GM18873 (cell line): ENCODE data around the gene ZNF557.
"Not testable (repeated sequence)": the region's sequence is repeated elsewhere in the genome, so short reads cannot be mapped to it uniquely, and the experiment has no call there.

Experiments
- ATAC-seq: cut with Tn5 transposase; IDR thresholded peaks from one replicate; pipeline ENCODE4 v1.9.1; 2021; ENCODE audit warnings: mild to moderate bottlenecking, moderate library complexity, moderate number of reproducible peaks; ENCODE audit not compliant: unreplicated experiment, low FRiP score

The ZNF557 gene

DNA sequence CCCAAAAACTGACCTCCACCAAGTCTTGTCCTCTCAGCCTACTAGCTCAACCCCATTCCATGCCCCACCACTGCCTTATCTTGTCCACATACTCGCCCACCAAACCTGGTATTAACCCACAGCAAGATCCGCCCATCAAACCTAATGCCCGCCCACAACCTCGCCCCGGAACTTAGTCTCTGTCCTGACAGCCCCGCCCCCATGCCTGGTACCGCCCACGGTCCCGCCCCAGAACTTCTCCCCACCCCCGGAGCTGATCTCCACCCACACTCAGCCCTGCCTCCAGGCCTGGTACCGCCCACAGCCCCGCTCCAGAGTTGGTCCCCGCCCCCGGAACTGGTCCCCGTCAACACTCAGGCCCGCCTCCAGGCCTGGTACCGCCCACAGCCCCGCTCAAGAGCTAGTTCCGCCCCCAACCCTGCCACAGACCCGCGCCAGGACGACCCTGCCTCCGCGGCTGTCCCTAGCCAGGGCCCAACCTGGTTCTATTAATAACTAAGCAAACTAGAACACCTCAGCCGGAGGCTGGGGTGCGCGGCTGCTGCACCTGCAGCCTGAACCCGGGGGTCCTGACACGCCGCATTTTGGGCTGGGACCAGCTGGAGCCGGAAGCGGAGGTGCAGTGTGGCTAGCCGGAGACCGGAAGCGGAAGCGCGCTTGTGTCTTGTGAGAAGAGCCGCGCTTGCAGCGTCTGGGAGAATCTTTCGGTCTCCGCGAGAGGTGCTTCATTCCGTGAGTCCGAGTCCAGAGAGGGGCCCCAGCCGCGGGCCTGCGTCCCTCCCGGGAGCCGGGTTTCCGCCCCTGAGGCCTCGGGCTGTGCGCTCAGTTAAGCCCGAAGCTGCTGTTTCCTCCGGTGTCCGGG lies at the start of gene ZNF557:
Gene ZNF557, plus strand, starts transcription at position 662 of the 862 bp plus-strand sequence. CDS start 5,372 bp downstream, outside the sequence.
- ATAC-seq = peak; percentile 77

DNA sequence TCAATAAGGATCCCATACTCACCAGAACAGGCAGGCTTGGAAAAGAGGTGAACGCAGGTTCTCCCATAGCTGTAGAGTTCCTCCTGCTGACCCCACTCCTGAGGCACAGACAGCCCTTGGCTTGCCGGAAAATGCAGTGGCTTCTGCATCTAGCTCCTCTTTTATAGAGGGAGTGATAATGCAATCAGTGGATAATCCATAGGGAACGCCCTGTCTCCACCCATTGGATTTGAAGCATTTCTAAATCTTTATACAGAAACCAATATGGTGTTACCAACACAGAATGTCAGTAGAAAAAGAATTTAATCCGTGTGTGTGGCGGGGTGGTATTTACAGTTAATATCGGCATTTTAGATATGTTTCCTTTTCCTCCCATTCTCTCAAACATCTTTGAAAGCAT lies 48.2 kb upstream of the ZNF557 start, which contains the start of gene MBD3L2B:
Gene MBD3L2B, minus strand, starts transcription at position 101 of the 400 bp plus-strand sequence. Its CDS starts 34 bp downstream, at position 67.
- ATAC-seq = not testable (repeated sequence)

DNA sequence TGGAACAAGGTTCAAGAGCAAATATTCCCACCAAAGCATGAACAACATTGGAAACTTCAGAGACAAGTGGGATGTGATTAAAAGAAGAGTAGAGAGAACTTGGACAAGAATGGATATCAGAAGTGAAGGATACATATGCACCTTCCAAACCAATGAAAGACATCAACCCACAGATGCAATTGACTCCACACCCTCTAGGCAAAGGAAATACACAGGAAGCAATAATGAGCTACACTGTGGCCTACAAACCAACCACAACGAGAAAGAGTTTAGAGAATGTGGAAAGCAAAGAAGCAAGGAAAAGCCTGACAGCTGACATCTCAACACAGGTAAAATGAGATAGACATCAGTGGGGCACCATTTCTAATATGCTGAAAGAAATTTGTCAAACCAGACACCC lies 40.7 kb upstream of the ZNF557 start:
- ATAC-seq = not testable (repeated sequence)

DNA sequence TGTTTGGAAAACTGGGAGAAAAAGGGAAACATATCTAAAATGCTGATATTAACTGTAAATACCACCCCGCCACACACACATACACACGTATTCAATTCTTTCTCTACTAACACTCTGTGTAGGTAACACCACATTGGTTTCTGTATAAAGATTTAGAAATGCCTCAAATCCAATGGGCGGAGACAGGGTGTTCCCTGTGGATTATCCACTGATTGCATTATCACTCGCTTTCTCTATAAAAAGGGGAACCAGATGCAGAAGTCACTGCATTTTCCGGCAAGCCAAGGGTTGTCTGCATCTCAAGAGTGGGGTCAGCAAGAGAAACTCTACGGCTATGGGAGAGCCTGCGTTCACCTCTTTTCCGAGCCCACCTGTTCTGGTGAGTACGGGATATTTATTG lies 39.2 kb upstream of the ZNF557 start, which contains the start of gene MBD3L5:
Gene MBD3L5, plus strand, starts transcription at position 301 of the 400 bp plus-strand sequence. Its CDS starts 34 bp downstream, at position 335.
- ATAC-seq = not testable (repeated sequence)

DNA sequence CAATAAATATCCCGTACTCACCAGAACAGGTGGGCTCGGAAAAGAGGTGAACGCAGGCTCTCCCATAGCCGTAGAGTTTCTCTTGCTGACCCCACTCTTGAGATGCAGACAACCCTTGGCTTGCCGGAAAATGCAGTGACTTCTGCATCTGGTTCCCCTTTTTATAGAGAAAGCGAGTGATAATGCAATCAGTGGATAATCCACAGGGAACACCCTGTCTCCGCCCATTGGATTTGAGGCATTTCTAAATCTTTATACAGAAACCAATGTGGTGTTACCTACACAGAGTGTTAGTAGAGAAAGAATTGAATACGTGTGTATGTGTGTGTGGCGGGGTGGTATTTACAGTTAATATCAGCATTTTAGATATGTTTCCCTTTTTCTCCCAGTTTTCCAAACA lies 29.4 kb upstream of the ZNF557 start, which contains the start of gene MBD3L4:
Gene MBD3L4, minus strand, starts transcription at position 101 of the 400 bp plus-strand sequence. Its CDS starts 35 bp downstream, at position 66.
- not testable (repeated sequence) for ATAC-seq

DNA sequence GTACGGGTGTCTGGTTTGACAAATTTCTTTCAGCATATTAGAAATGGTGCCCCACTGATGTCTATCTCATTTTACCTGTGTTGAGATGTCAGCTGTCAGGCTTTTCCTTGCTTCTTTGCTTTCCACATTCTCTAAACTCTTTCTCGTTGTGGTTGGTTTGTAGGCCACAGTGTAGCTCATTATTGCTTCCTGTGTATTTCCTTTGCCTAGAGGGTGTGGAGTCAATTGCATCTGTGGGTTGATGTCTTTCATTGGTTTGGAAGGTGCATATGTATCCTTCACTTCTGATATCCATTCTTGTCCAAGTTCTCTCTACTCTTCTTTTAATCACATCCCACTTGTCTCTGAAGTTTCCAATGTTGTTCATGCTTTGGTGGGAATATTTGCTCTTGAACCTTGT lies 27.9 kb upstream of the ZNF557 start:
- ATAC-seq = not testable (repeated sequence)

DNA sequence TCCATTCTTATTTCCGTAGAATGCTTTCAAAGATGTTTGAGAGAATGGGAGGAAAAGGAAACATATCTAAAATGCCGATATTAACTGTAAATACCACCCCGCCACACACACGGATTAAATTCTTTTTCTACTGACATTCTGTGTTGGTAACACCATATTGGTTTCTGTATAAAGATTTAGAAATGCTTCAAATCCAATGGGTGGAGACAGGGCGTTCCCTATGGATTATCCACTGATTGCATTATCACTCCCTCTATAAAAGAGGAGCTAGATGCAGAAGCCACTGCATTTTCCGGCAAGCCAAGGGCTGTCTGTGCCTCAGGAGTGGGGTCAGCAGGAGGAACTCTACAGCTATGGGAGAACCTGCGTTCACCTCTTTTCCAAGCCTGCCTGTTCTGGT lies 20.5 kb upstream of the ZNF557 start, which contains the start of gene MBD3L2:
Gene MBD3L2, plus strand, starts transcription at position 301 of the 400 bp plus-strand sequence. Its CDS starts 53 bp downstream, at position 354.
- ATAC-seq = not testable (repeated sequence)

DNA sequence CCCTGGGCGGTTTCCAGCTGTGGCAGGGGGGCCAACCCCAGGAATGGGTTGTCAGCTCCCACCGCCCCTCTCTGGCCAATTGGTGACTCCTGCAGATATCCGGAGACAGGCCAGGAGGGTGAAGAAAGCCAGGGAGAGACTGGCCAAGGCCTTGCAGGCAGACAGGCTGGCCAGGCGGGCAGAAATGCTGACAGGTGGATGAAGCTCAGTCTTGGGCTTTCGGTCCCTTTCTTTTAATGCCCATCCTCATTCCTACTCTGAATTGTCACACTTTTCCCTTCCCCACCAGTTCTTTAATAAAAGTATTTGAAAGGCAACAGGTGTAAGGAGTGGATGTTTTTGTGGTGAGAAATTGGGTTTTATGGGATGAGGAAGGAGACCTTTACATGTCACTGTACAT lies 18.1 kb upstream of the ZNF557 start:
- ATAC-seq = not testable (repeated sequence)

DNA sequence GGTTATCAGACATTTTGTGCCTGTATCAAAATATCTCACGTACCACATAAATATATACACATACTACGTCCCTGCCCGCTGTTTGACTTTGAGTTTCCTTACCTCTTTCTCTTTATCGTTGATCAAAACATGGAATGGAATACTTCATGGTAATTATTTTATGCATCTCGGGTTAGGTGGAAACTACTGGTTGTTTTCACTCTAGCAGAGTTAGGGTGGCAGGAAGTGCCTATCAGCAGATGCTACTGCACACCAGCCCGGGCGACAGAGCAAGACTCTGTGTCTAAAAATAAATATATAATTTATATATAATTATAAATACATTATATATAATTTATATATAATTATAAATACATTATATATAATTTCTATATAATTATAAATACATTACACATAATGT lies 16.6 kb upstream of the ZNF557 start:
- ATAC-seq = not testable (repeated sequence)

DNA sequence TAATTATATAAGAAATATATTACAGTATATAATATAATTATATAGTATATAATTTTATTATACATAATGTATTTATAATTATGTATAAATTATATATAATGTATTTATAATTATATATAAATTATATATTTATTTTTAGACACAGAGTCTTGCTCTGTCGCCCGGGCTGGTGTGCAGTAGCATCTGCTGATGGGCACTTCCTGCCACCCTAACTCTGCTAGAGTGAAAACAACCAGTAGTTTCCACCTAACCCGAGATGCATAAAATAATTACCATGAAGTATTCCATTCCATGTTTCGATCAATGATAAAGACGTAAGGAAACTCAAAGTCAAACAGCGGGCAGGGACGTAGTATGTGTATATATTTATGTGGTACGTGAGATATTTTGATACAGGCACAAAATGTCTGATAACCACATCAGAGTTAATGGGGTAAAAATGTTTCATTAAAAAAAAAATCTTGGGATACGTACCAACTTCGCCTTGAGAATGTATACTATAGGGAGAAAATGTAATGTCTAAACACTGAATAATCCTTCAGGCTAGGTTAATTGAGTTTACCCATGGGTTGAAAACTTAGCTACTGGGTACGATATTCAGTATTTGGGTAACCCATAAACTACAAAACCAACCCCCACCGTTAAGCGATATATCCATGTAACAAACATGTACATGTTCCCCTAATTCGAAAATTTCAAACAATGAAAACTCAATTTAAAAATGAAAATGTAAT lies 14.7 kb upstream of the ZNF557 start:
- ATAC-seq = not testable (repeated sequence)

DNA sequence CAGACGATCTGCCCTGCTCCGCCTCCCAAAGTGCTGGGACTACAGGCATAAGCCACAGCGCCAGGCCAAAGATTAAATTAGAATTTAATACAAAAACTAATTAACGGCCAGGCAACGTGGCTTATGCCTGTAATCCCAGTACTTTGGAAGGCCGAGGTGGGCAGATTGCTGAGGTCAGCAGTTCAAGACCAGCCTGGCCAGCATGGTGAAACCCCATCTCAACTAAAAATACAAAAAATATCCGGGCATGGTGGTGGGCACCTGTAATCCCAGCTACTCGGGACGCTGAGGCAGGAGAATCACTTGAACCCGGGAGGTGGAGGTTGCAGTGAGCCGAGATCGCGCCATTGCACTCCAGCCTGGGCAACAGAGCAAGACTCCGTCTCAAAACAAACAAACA lies 13.8 kb upstream of the ZNF557 start:
- not testable (repeated sequence) for ATAC-seq

DNA sequence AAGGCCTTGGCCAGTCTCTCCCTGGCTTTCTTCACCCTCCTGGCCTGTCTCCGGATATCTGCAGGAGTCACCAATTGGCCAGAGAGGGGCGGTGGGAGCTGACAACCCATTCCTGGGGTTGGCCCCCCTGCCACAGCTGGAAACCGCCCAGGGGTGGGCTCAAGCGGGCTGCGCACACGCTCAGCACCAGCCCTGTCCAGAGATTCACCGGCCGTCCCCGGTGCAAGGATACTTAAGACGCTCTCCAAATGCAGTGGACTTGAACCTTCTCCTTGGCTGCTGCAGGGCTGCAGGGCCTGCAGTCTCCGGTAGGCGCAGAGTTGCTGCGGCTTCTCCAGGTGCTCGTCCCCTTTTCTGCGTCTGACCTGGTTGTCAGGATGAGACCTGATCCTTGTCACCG lies 13.1 kb upstream of the ZNF557 start:
- not testable (repeated sequence) for ATAC-seq

DNA sequence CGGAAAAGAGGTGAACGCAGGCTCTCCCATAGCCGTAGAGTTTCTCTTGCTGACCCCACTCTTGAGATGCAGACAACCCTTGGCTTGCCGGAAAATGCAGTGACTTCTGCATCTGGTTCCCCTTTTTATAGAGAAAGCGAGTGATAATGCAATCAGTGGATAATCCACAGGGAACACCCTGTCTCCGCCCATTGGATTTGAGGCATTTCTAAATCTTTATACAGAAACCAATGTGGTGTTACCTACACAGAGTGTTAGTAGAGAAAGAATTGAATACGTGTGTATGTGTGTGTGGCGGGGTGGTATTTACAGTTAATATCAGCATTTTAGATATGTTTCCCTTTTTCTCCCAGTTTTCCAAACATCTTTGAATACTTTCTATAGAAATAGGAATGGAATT lies 10.9 kb upstream of the ZNF557 start, which contains the start of gene MBD3L3:
Gene MBD3L3, minus strand, starts transcription at position 101 of the 400 bp plus-strand sequence. Its CDS starts 71 bp downstream, at position 30.
- ATAC-seq = not testable (repeated sequence)

DNA sequence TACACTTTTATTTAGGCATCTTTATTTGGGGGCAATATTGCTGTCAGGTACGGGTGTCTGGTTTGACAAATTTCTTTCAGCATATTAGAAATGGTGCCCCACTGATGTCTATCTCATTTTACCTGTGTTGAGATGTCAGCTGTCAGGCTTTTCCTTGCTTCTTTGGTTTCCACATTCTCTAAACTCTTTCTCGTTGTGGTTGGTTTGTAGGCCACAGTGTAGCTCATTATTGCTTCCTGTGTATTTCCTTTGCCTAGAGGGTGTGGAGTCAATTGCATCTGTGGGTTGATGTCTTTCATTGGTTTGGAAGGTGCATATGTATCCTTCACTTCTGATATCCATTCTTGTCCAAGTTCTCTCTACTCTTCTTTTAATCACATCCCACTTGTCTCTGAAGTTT lies 9.5 kb upstream of the ZNF557 start:
- not testable (repeated sequence) for ATAC-seq

DNA sequence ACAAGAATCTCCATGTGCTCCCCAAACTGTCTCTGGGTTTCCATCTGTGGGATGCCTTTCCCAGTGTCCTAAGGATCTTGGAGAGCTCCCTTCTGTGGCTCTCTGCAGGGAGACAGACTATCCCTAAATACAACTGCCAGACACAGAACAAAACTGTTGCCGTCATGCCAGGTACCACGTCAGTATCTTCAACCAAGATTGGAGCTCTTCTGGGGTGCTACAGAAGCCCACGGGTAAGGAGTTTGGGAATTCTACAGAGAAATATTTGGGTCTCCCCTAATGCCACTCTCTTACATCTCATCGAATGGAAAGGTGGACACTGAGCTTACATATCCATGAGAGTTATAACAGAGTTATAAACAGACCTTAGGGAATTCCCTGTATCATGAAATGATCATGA lies 6.2 kb upstream of the ZNF557 start:
- no peak for ATAC-seq

DNA sequence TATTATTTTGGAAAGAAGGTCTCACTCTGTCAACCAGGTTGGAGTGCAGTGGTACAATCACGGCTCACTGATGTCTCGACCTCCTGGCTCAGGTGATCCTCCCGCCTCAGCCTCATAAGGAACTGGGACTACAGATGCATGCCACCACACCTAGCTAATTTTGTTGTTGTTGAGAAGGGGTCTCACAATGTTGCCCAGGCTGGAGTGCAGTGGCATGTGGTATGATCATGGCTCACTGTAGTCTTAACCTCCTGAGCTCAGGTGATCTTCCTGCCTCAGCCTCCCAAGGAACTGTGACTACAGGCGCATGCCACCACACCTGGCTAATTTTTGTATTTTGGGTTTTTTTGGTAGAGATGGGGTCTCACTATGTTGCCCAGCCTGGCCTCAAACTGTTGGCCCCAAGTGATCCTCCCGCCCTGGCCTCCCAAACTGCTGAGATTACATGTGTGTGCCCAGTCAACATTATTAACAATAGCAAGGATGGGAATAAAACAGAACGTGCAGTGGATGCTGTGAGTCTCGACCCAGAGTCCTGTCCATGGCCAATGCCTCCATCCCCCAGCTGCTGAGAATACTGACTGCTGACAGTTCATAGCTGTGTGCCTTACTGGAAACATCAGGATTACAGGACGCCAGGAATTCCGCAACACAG lies 5.6 kb upstream of the ZNF557 start:
- ATAC-seq = no peak

DNA sequence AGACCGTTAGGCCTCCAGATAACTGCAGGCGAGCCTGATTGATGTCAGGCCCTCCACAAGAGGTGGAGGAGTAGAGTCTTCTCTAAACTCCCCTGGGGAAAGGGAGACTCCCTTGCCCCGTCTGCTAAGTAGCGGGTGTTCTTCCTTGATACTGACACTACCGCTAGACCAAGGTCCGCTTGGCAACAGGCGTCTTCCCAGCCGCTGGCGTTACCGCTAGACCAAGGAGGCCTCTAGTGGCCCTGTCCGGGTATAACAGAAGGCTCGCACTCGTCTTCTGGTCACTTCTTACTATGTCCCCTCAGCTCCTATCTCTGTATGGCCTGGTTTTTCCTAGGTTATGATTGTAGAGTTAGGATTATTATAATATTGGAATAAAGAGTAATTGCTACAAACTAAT lies 2.4 kb upstream of the ZNF557 start:
- ATAC-seq = not testable (repeated sequence)

DNA sequence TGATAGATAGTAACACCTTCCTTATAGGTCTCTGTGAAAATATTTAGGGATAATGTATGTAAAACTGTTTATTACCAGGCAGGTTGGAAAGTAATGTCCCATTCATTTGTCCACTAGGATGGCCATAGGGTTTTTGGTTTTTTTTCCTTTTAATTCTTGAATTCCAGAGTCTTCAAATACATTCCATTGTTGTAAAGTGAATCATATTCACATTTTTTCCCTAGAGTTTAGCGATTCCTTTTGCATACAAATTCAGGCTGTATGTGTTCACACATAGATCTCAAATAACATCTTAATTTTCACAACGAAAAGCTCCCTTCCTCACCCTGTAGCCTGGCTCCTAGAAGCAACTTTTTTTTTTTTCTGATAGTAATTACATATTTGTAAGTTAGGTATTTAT lies 1.8 kb upstream of the ZNF557 start:
- no peak for ATAC-seq

DNA sequence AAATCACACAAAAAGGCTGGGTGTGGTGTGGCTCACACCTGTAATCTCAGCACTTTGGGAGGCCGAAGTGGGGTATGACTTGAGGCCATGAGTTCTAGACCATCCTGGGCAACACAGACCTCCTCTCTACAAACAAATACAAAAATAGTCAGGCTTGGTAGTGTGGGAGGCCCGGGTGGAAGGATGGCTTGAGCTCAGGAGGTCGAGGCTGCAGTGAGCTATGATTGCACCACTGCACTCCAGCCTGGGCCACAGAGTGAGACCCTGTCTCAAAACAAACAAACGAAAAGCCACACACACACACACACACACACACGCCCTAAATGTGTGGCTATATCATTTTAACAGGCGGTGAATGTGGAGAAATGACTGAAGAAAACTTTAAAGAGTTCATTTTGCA lies 904 bp upstream of the ZNF557 start:
- ATAC-seq = no peak

DNA sequence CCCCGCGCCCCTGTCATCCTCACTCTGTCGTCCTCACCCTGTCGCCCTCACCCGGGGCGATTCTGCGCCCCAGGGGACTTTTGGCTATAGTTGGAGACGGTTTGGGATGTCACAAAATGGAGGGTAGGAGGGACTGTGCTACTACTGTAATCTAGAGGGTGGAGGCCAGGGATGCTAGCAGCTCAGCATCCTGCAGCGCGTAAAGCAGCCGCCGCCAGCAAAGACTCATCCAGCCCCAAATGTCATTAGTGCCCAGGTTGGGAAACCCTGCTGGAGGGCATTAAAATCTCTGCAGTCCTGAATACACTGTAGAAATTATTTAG lies 362 bp downstream of the ZNF557 start:
- ATAC-seq = peak; percentile 20
